GM19452 (cell line): Measurements from ENCODE around the gene PNPO.
"Not testable (repeated sequence)": the region's sequence is repeated elsewhere in the genome, so short reads cannot be mapped to it uniquely, and the experiment has no call there.

Source experiments
- ATAC-seq: cut with Tn5 transposase; IDR thresholded peaks from one replicate; pipeline ENCODE4 v1.9.1; 2021; ENCODE audit not compliant: unreplicated experiment

Gene PNPO

GRCh38 chr17:47970725-47971499, 29.5 kb downstream of the PNPO start, which contains the start of gene CDK5RAP3:
Gene CDK5RAP3 (plus strand): TSS chr17:47971113. CDS start chr17:47971147, 34 bp downstream.
- peak; percentile 99 for ATAC-seq

- no peak for ATAC-seq
Measured at GRCh38 chr17:47973541-47973940, 32.2 kb downstream of the PNPO start.

GRCh38 chr17:47975189-47975822, 33.9 kb downstream of the PNPO start:
- ATAC-seq: no peak

- no peak for ATAC-seq
Measured at GRCh38 chr17:47975823-47976205, 34.4 kb downstream of the PNPO start.

GRCh38 chr17:47978324-47978723, 37.0 kb downstream of the PNPO start:
- ATAC-seq: no peak

- no peak for ATAC-seq
Measured at GRCh38 chr17:47980541-47980940, 39.2 kb downstream of the PNPO start.

- no peak for ATAC-seq
Measured at GRCh38 chr17:47981462-47981861, 40.1 kb downstream of the PNPO start.

GRCh38 chr17:47982091-47982617, 40.8 kb downstream of the PNPO start:
- no peak for ATAC-seq

GRCh38 chr17:47982645-47983390, 41.4 kb downstream of the PNPO start:
- ATAC-seq: no peak

- no peak for ATAC-seq
Measured at GRCh38 chr17:47983492-47984223, 42.3 kb downstream of the PNPO start.

GRCh38 chr17:47986520-47986919, 45.1 kb downstream of the PNPO start:
- no peak for ATAC-seq

- ATAC-seq: no peak
Measured at GRCh38 chr17:47987240-47987835, 46.0 kb downstream of the PNPO start.

GRCh38 chr17:47988445-47988844, 47.1 kb downstream of the PNPO start:
- not testable (repeated sequence) for ATAC-seq

- ATAC-seq: no peak
Measured at GRCh38 chr17:47989159-47989558, 47.8 kb downstream of the PNPO start.

GRCh38 chr17:47989700-47990099, 48.3 kb downstream of the PNPO start:
- ATAC-seq: no peak

GRCh38 chr17:47990962-47991731, 49.8 kb downstream of the PNPO start:
- no peak for ATAC-seq

GRCh38 chr17:47992216-47992615, 50.8 kb downstream of the PNPO start:
- no peak for ATAC-seq

GRCh38 chr17:47993031-47993564, 51.7 kb downstream of the PNPO start:
- no peak for ATAC-seq

GRCh38 chr17:47993964-47994363, 52.6 kb downstream of the PNPO start:
- ATAC-seq: no peak
